ENCODE results near the gene SHFL. TPM values are rescaled to one million over a fixed set of nuclear protein-coding genes. Genes with fewer than 3 reads are reported as not detected.
A peak's percentile ranks its signal among the peaks of the same experiment; 100 is the strongest.

SHFL gene
- total RNA-seq, 2 experiments from 2014 or later = 21.9 to 28.5 TPM

DNA sequence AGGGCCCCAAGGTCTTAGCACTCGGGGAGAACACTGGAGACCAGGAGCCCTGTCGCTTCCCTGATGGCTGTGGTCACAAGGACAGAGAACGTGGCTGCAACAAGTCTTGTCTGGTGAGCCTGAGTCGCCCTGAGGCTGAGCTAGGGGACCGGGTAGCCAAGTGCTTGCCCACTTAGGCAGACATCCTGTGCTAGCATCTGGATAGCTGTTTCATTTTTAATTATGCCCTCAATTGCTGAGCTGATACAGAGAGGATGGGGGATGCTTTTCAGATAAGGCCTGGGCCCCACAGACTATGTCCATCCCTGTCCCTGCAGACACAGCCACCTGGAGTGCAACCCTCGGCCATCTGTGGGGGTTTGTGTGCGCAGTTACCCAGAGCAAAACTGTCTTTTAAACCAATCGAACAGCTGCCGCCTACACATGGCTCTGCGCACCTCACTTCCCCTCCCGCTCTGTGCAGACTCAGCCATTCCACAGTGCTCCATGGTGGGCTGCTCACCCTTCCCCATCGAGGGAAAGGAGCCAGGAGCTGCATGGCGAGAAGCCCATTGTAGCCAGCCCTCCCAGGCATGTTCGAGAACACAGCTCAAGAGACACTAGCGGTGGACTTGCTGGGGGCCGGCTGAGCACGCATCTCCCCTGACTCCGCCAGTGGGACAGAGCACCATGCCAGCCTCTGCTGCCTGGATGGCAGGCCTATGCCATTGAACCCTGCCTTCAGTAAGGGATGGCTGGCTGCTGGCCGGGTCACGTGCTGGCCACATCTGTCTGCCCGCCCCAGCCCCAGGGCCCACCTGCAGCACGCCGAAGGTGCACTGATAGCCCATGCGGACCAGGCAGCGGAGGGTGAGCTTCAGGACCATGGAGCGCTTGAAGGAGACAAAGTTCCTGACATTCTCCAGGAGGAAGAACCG lies 53.0 kb downstream of the SHFL start:
- H2AFZ ChIP-seq (ENCODE audit: low read length) = no peak overlapping the region
- no peaks in the 10 kb centered on the region for H3K79me2 ChIP-seq (ENCODE audit: insufficient read depth, low read depth, low read length)
- CTCF ChIA-PET (ENCODE audit: unreplicated experiment) = no interaction called here
- H3K4me2 ChIP-seq (ENCODE audit: low read length) = no peak overlapping the region
- H3K27ac ChIP-seq (ENCODE audit: low read depth, low read length, poor library complexity, severe bottlenecking) = no peak overlapping the region
- H3K36me3 ChIP-seq (ENCODE audit: insufficient read depth, low read length) = peaks cover 98% of the 10 kb centered on the region
- no peak for DNase-seq (ENCODE audit: low spot score)
- no peaks in the 10 kb centered on the region for H3K9me2 ChIP-seq (ENCODE audit: insufficient read depth, low read length)
- H3K4me3 ChIP-seq (ENCODE audit: low read depth, low read length, poor library complexity, severe bottlenecking) = no peak overlapping the region
- intact Hi-C loops (cut with micrococcal nuclease; ENCODE audit: unreplicated experiment) = no loop called here
- POLR2A ChIA-PET = interaction anchor here (0.5 kb wide), 1 partner anchor 286 kb away, joined by 6 read pairs; no protein-coding TSS in a partner anchor
- H3K9me3 ChIP-seq (ENCODE audit: low read length) = no peaks in the 10 kb centered on the region
- BruUV-seq (replicated peaks) = no TSS peak
- H4K20me1 ChIP-seq (ENCODE audit: insufficient read depth, low read length) = 0 out of 2 replicates have a peak, but pooled peaks cover 5% of the 10 kb centered on the region
- TF ChIP-seq, protein P1, sequence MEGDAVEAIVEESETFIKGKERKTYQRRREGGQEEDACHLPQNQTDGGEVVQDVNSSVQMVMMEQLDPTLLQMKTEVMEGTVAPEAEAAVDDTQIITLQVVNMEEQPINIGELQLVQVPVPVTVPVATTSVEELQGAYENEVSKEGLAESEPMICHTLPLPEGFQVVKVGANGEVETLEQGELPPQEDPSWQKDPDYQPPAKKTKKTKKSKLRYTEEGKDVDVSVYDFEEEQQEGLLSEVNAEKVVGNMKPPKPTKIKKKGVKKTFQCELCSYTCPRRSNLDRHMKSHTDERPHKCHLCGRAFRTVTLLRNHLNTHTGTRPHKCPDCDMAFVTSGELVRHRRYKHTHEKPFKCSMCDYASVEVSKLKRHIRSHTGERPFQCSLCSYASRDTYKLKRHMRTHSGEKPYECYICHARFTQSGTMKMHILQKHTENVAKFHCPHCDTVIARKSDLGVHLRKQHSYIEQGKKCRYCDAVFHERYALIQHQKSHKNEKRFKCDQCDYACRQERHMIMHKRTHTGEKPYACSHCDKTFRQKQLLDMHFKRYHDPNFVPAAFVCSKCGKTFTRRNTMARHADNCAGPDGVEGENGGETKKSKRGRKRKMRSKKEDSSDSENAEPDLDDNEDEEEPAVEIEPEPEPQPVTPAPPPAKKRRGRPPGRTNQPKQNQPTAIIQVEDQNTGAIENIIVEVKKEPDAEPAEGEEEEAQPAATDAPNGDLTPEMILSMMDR (conservative IDR thresholded peaks at IDR 0.05; ENCODE audit: low read length) = no peak
- no peak for TF ChIP-seq EZH2phosphoT487 (IDR thresholded peaks at IDR 0.05; ENCODE audit: borderline replicate concordance, low read depth, low read length)
- no peaks in the 10 kb centered on the region for H3K4me1 ChIP-seq (ENCODE audit: insufficient read depth, low read length, poor library complexity, severe bottlenecking)

- H3K36me3 ChIP-seq (ENCODE audit: insufficient read depth, low read length) = peaks cover 98% of the 10 kb centered on the region
- CTCF ChIA-PET (ENCODE audit: unreplicated experiment) = no interaction called here
- H4K20me1 ChIP-seq (ENCODE audit: insufficient read depth, low read length) = peaks cover 5% of the 10 kb centered on the region; the same call in 1 of the 2 replicates
- intact Hi-C loops (cut with micrococcal nuclease; ENCODE audit: unreplicated experiment) = no loop called here
- H3K4me2 ChIP-seq (ENCODE audit: low read length) = no peak overlapping the region
- H3K9me3 ChIP-seq (ENCODE audit: low read length) = no peaks in the 10 kb centered on the region
- H3K9me2 ChIP-seq (ENCODE audit: insufficient read depth, low read length) = no peaks in the 10 kb centered on the region
- TF ChIP-seq EZH2phosphoT487 (IDR thresholded peaks at IDR 0.05; ENCODE audit: borderline replicate concordance, low read depth, low read length) = no peak
- TF ChIP-seq, protein P1 (conservative IDR thresholded peaks at IDR 0.05; ENCODE audit: low read length) = no peak
- H2AFZ ChIP-seq (ENCODE audit: low read length) = no peak overlapping the region
- POLR2A ChIA-PET = no interaction called here
- BruUV-seq (replicated peaks) = no TSS peak
- H3K4me1 ChIP-seq (ENCODE audit: insufficient read depth, low read length, poor library complexity, severe bottlenecking) = no peaks in the 10 kb centered on the region
- DNase-seq (ENCODE audit: low spot score) = no peak
- no peak overlapping the region for H3K27ac ChIP-seq (ENCODE audit: low read depth, low read length, poor library complexity, severe bottlenecking)
- no peak overlapping the region for H3K4me3 ChIP-seq (ENCODE audit: low read depth, low read length, poor library complexity, severe bottlenecking)
- H3K79me2 ChIP-seq (ENCODE audit: insufficient read depth, low read depth, low read length) = no peaks in the 10 kb centered on the region
Measured at GRCh38 chr19:10139952-10140351, 53.8 kb downstream of the SHFL start.

- no peaks in the 10 kb centered on the region for H3K9me3 ChIP-seq (ENCODE audit: low read length)
- H2AFZ ChIP-seq (ENCODE audit: low read length) = no peak overlapping the region
- no peaks in the 10 kb centered on the region for H3K9me2 ChIP-seq (ENCODE audit: insufficient read depth, low read length)
- H3K36me3 ChIP-seq (ENCODE audit: insufficient read depth, low read length) = peaks cover 99% of the 10 kb centered on the region
- no peak overlapping the region for H3K27ac ChIP-seq (ENCODE audit: low read depth, low read length, poor library complexity, severe bottlenecking)
- peaks cover 5% of the 10 kb centered on the region; the same call in 1 of the 2 replicates for H4K20me1 ChIP-seq (ENCODE audit: insufficient read depth, low read length)
- no peak overlapping the region for H3K4me3 ChIP-seq (ENCODE audit: low read depth, low read length, poor library complexity, severe bottlenecking)
- no peak for TF ChIP-seq EZH2phosphoT487 (IDR thresholded peaks at IDR 0.05; ENCODE audit: borderline replicate concordance, low read depth, low read length)
- TF ChIP-seq, protein P1 (conservative IDR thresholded peaks at IDR 0.05; ENCODE audit: low read length) = no peak
- POLR2A ChIA-PET = no interaction called here
- H3K4me1 ChIP-seq (ENCODE audit: insufficient read depth, low read length, poor library complexity, severe bottlenecking) = no peaks in the 10 kb centered on the region
- BruUV-seq (replicated peaks) = TSS peak; percentile 55
- no peak for DNase-seq (ENCODE audit: low spot score)
- H3K4me2 ChIP-seq (ENCODE audit: low read length) = no peak overlapping the region
- intact Hi-C loops (cut with micrococcal nuclease; ENCODE audit: unreplicated experiment) = no loop called here
- no peaks in the 10 kb centered on the region for H3K79me2 ChIP-seq (ENCODE audit: insufficient read depth, low read depth, low read length)
- CTCF ChIA-PET (ENCODE audit: unreplicated experiment) = no interaction called here
Measured at GRCh38 chr19:10141479-10141878, 55.4 kb downstream of the SHFL start.
